Measurements from ENCODE around the gene PLPP2.

The PLPP2 gene

DNA sequence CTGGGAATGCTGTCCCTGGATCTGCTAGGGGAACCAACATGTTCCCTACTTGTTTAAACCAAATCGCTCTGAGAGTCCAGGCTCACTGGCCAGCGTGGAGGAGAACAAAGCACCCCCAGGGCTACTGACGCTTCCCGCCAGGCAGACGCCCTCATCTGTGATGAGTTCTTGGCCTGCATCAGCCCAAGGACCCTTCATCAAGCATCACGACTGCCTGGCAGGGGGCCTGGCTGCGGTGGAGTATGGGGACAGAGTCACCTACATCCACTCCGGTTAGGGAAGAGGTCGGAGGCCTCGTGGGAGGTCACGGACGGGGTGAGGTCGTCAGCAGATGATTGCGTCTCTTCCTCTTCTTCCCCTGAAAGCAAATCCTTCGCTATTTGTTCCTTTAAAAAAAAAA lies 35.7 kb upstream of the PLPP2 start:
- TF ChIP-seq CTCF (conservative IDR thresholded peaks at IDR 0.05; ENCODE audit: low read depth, low read length), result no peak
- H3K4me3 ChIP-seq (ENCODE audit: low read length), result no peak overlapping the region
- no peak for DNase-seq (ENCODE audit: low read depth)

DNA sequence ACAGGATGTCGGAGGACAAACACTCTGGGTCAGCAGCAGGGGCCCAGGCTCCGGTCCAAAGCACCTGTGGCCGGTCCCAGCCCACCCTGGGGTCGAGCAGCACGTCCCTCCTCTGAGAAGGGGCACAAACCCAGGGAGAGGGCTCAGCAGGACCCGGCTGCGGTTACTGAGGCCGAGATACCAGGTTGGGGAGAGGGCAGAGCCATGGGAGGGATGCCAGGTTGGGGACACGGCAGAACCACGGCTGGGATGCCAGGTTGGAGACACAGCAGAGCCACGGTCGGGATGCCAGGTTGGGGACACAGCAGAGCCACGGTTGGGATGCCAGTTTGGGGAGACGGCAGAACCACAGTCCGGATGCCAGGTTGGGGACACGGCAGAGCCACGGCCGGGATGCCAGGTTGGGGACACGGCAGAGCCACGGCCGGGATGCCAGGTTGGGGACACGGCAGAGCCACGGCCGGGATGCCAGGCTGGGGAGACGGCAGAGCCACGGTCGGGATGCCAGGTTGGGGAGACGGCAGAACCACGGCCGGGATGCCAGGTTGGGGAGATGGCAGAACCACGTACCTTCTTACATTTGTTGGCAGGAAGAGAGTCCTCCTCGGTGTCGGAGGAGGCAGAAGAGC lies 34.8 kb upstream of the PLPP2 start:
- TF ChIP-seq CTCF (conservative IDR thresholded peaks at IDR 0.05; ENCODE audit: low read depth, low read length), result no peak
- no peak overlapping the region for H3K4me3 ChIP-seq (ENCODE audit: low read length)
- no peak for DNase-seq (ENCODE audit: low read depth)

DNA sequence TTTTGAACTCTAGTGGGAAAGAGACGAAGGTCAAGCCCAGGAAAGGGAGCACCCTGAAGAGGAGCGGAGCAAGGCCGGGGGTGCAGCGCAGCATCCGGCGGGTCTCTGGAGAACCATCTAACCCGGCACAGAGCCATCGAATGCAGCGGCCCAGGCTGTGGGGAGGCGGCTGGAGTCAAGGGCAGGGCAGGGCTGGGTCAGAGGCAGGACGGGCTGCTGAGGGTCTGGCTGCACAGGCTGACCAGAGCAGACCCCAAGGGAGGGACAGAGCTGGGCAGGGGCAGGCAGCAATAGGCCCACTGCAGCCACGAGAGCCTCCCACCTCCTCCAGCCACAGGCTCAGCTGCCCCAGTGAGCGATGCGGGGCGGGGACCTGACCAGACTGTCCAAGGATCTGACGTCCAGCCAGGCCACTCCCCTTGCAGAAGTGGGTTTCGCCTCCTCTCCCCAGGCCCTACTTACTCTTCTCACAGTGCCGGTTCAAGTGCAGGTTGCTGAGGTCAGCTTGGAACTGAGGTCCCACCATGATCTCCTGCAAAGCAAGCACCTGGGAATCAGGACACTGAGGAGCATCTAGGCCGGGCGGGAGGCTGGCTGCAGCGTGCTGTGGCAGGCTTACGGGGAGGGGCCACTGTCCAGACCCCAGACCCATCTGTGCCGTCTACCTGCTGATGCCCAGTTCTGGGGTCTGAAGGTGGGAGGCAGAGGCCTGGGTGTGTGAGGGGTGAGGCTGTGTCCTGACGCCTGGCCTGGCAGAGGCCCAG lies 34.2 kb upstream of the PLPP2 start:
- DNase-seq (ENCODE audit: low read depth), result no peak
- H3K4me3 ChIP-seq (ENCODE audit: low read length), result no peak overlapping the region
- no peak for TF ChIP-seq CTCF (conservative IDR thresholded peaks at IDR 0.05; ENCODE audit: low read depth, low read length)

GRCh38 chr19:324716-325115 lies 33.5 kb upstream of the PLPP2 start:
- DNase-seq (ENCODE audit: low read depth), result no peak
- TF ChIP-seq CTCF (conservative IDR thresholded peaks at IDR 0.05; ENCODE audit: low read depth, low read length), result no peak
- H3K4me3 ChIP-seq (ENCODE audit: low read length), result no peak overlapping the region

- no peak for DNase-seq (ENCODE audit: low read depth)
- no peak for TF ChIP-seq CTCF (conservative IDR thresholded peaks at IDR 0.05; ENCODE audit: low read depth, low read length)
- no peak overlapping the region for H3K4me3 ChIP-seq (ENCODE audit: low read length)
Observed at GRCh38 chr19:322616-323015, 31.4 kb upstream of the PLPP2 start.

DNA sequence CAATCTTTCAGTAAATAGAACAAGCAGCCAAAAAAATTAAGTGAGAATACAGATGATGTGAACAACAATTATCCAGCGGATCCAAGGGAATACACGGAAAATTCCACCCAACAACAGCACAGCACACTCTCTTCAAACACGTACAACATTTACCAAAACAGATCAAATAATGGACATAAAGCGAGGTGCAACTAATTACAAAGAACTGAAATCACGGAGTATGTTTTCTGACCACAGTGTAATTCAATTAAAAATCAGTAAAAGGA lies 27.2 kb upstream of the PLPP2 start:
- no peak overlapping the region for H3K4me3 ChIP-seq (ENCODE audit: low read length)
- DNase-seq (ENCODE audit: low read depth), result no peak
- no peak for TF ChIP-seq CTCF (conservative IDR thresholded peaks at IDR 0.05; ENCODE audit: low read depth, low read length)
